Nephron progenitor cell (in vitro differentiated cells): ENCODE results near the gene RAI1.
A peak's percentile ranks its signal among the peaks of the same experiment; 100 is the strongest.

ENCODE experiments used
- DNase-seq: peaks from one replicate; pipeline ENCODE4 v3.0.0; 2021
- H3K27ac Mint-ChIP-seq: 2 replicates; pipeline ENCODE4 v1.8.0; 2021; ENCODE audit warnings: mild to moderate bottlenecking, moderate library complexity, mixed read lengths
- H3K27me3 Mint-ChIP-seq: 2 replicates; pipeline ENCODE4 v1.8.0; 2021; ENCODE audit warnings: mild to moderate bottlenecking, low read depth, mixed read lengths; ENCODE audit not compliant: poor library complexity
- H3K36me3 Mint-ChIP-seq: 2 replicates; pipeline ENCODE4 v1.8.0; 2021; ENCODE audit warnings: low read depth, mixed read lengths
- H3K4me1 Mint-ChIP-seq: 2 replicates; pipeline ENCODE4 v1.8.0; 2021; ENCODE audit warnings: mixed read lengths
- H3K4me3 Mint-ChIP-seq: 2 replicates; pipeline ENCODE4 v1.8.0; 2021; ENCODE audit warnings: mild to moderate bottlenecking, moderate library complexity, mixed read lengths
- H3K9me3 Mint-ChIP-seq: 2 replicates; pipeline ENCODE4 v1.8.0; 2021; ENCODE audit warnings: mild to moderate bottlenecking, moderate library complexity, mixed read lengths
- TF ChIP-seq, protein P1 (sequence below): fragments of 200-600 bp; sonication (generic); IDR thresholded peaks from 2 replicates; pipeline ENCODE4 v1.5.0; 2021; ENCODE audit warnings: antibody characterized with exemption

The RAI1 gene

DNA sequence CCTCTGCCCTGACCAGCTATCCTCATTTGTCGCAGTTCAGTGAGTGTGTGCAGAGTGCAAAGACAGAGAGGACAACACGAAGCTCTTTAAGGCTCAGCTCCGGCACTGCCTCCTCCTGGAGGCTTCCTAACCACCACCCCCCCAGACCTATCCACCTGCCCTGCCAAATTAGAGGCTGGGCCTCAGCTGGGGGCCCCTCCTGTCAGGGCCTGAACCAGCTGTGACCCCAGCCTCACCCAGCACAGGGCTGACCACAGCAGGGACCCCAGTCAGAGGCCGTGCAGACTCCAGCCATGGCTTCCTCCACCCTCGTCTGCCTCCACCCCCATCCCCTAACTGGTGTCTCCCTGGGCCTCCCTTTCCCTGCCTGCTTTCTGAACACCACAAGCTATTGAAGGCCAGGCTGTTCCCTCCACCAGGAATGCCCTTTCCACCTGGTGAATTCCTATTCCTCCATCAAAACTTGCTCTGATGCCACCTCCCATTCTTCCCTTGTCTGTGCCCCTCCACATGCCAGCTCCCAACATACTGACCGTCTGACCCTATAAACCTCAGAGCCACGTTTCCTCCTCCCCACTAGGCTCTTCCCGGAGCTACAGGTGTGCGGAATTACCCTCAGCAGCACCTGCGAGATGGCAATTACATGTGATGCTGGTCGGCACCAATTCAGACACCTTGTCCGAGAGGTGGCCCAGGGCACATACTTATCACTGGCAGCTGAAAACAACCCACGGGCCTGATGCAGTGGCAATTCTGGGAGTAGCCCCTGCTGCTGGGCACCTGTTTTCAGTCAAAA lies 146.8 kb downstream of the RAI1 start:
- no peak overlapping the region for H3K4me3 Mint-ChIP-seq

DNA sequence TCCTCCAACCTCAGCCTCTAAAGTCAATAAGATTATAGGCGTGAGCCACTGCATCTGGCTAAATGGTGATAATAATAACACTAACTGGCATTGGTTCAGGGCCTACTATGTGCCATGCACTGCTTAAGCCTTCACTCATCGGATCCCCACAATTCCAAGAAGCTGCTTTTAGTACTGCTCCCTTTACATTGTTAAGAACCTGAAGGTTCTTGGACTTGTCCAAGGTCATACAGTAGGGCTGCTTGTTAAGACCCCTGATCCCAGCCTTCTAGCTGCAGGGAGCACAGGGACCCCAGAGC lies 149.0 kb downstream of the RAI1 start:
- Mint-ChIP-seq H3K4me3 (no peak overlapping the region), H3K9me3 (no peaks in the 10 kb centered on the region), H3K4me1 (peaks cover 73% of the 10 kb centered on the region), H3K27ac (no peak overlapping the region), H3K27me3 (peaks cover 7% of the 10 kb centered on the region), H3K36me3 (peaks cover 17% of the 10 kb centered on the region)
- DNase-seq: no peak
- TF ChIP-seq, protein P1, sequence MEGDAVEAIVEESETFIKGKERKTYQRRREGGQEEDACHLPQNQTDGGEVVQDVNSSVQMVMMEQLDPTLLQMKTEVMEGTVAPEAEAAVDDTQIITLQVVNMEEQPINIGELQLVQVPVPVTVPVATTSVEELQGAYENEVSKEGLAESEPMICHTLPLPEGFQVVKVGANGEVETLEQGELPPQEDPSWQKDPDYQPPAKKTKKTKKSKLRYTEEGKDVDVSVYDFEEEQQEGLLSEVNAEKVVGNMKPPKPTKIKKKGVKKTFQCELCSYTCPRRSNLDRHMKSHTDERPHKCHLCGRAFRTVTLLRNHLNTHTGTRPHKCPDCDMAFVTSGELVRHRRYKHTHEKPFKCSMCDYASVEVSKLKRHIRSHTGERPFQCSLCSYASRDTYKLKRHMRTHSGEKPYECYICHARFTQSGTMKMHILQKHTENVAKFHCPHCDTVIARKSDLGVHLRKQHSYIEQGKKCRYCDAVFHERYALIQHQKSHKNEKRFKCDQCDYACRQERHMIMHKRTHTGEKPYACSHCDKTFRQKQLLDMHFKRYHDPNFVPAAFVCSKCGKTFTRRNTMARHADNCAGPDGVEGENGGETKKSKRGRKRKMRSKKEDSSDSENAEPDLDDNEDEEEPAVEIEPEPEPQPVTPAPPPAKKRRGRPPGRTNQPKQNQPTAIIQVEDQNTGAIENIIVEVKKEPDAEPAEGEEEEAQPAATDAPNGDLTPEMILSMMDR: no peak

More for the DNA sequence above, 146.8 kb downstream of the RAI1 start:
- Mint-ChIP-seq H3K36me3 (peaks cover 12% of the 10 kb centered on the region), H3K27ac (no peak overlapping the region), H3K9me3 (no peaks in the 10 kb centered on the region), H3K27me3 (peaks cover 4% of the 10 kb centered on the region), H3K4me1 (peaks cover 72% of the 10 kb centered on the region)
- DNase-seq: no peak
- TF ChIP-seq, protein P1: no peak

DNA sequence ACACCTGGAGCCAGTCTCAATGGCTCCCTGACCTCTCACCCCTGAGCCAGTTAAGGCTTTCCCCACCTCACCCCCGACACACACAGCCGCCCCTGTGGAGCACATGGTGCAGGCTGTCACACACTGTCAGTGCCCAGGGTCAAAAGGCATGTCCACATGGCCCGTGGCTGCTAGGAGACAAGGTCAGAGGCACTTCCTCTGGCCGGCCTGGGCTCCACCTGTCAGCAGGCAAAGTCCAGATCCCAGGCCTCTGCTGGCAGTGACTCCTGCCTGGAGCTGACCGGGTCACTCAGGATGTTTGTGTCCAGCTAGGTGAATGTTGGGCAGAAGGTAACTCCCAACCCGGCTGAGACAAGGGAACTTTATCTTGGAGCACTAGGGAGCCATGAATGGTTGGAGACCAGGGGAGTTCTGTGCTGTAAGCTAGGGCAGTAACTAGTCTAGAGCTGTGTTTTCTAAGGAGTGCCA lies 149.5 kb downstream of the RAI1 start:
- no peak overlapping the region for H3K4me3 Mint-ChIP-seq
- DNase-seq: no peak
- peaks cover 7% of the 10 kb centered on the region for H3K27me3 Mint-ChIP-seq
- H3K9me3 Mint-ChIP-seq: no peaks in the 10 kb centered on the region
- TF ChIP-seq, protein P1: no peak
- peaks cover 76% of the 10 kb centered on the region for H3K4me1 Mint-ChIP-seq
- H3K36me3 Mint-ChIP-seq: peaks cover 17% of the 10 kb centered on the region
- peak overlapping the region; percentile 22 for H3K27ac Mint-ChIP-seq

DNA sequence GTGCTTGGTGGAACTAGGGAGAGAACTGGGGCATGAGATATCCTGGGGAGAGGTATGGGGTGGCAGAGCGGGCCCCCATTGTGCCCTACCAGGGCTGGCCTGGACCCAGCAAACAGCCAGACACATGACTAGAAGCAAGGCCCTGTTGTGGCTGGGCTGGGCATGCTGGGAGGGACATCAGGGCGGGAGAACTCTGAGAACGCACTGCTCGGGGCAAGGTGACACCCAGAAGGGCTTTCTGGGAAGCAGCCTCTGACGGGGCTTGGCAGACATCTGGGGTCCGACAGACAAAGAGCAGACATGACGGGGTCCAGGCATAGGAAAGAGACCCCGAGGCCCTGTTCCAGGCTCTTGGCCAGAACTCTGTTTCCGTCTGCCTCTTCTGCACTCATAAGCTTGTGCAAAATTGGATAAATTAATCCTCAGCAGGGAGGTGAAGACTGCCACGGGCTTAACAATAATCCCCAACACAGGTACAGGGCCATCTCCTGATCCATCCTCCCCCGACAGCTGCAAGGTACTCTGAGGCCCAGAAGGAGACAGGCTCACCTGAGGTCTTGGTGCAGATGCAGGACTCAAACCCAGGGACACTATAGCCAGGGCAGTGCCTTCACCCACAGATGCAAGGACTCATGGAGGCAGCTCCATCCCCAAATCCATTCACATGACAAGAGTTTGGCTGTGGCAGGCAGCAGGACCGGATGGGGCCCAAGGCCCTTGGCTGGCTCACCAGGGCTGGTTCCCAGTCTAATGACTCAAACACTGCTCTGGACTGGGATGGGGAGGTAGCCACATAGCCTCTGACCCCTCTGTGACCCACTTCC lies 150.2 kb downstream of the RAI1 start:
- H3K27ac Mint-ChIP-seq: peak overlapping the region; percentile 68
- TF ChIP-seq, protein P1: no peak
- H3K4me3 Mint-ChIP-seq: no peak overlapping the region
- H3K9me3 Mint-ChIP-seq: no peaks in the 10 kb centered on the region
- peaks cover 17% of the 10 kb centered on the region for H3K36me3 Mint-ChIP-seq
- DNase-seq: no peak
- H3K27me3 Mint-ChIP-seq: peaks cover 7% of the 10 kb centered on the region
- H3K4me1 Mint-ChIP-seq: peaks cover 72% of the 10 kb centered on the region

DNA sequence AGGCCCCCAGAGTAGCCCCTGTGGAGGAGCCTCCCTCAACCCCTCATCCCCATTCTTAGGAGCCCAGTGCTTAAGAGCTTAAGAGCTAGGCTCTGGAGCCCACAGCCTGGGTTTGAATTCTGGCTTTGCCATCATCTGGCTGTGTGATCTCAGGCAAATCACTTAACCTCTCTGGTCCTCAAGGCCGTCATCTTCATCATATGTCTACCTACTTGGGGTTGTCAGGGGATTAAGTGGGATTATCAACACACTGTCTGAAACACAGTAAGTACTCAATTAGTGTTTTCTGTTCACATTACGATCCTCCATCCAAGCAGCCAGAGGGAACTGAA lies 150.7 kb downstream of the RAI1 start:
- Mint-ChIP-seq H3K27ac (peak overlapping the region; percentile 54), H3K4me1 (peaks cover 68% of the 10 kb centered on the region), H3K4me3 (no peak overlapping the region), H3K9me3 (no peaks in the 10 kb centered on the region), H3K36me3 (peaks cover 13% of the 10 kb centered on the region), H3K27me3 (peaks cover 7% of the 10 kb centered on the region)
- no peak for DNase-seq
- TF ChIP-seq, protein P1: no peak
